Psoas muscle (tissue), 8 donors: ENCODE data around the gene DCLK3. TPM values are rescaled to one million over a fixed set of nuclear protein-coding genes. Genes with fewer than 3 reads are reported as not detected.

Source experiments
- ATAC-seq, 4 donors: fragments of 200-7000 bp; cut with Tn5 transposase; one replicate each; pipeline ENCODE4 v1.9.1; 2020; ENCODE audit warnings: moderate library complexity in 3 of 4, mild to moderate bottlenecking in 2 of 4
- DNase-seq, 2 donors: peaks; one replicate each; pipeline ENCODE4 v3.0.0-alpha.2; 2020
- H3K27ac ChIP-seq: fragments of 200-600 bp; one replicate; pipeline ENCODE4 v1.8.0; 2022
- H3K27me3 ChIP-seq, 3 donors: fragments of 200-600 bp in 1 of 3; one replicate each; pipeline versions ENCODE4 v1.6.1 to v1.8.0; 2013 to 2022; ENCODE audit warnings: low read length in 2 of 3, mild to moderate bottlenecking in 2 of 3, moderate library complexity in 1 of 3; ENCODE audit not compliant: insufficient read depth in 3 of 3
- H3K36me3 ChIP-seq, 2 donors: fragments of 200-600 bp in 1 of 2; one replicate each; pipeline versions ENCODE4 v1.6.1 to v1.8.0; 2013 to 2022; ENCODE audit warnings: low read depth in 1 of 2, mild to moderate bottlenecking in 1 of 2, moderate library complexity in 1 of 2; ENCODE audit not compliant: insufficient read depth in 1 of 2
- H3K4me1 ChIP-seq: fragments of 200-600 bp; one replicate; pipeline ENCODE4 v1.8.0; 2022
- H3K4me3 ChIP-seq: fragments of 200-600 bp; one replicate; pipeline ENCODE4 v1.8.0; 2022; ENCODE audit warnings: mild to moderate bottlenecking
- H3K9me3 ChIP-seq: fragments of 200-600 bp; one replicate; pipeline ENCODE4 v1.8.0; 2022
- CTCF ChIP-seq: fragments of 200-600 bp; IDR thresholded peaks from one replicate; pipeline ENCODE4 v1.8.0; 2022; ENCODE audit warnings: antibody characterized with exemption
- WGBS, 3 donors: extraction: QIAGEN DNeasy Blood & Tissue Kit; methylation state at CpG; one replicate each; pipeline versions ENCODE4 v1.1.6 to v1.1.7; 2013; 5-methylcytosine and 5-hydroxymethylcytosine counted together
- intact Hi-C, 2 donors: fragments of 100-400 bp; cut with DNase I; formaldehyde crosslinking; loops; one replicate each; pipeline versions ENCODE4 v1.11.0 to v1.14.2; 2022
- polyA plus RNA-seq, 3 donors: library from polyadenylated mRNA; stranded (reverse); fragments of 200-250 nt; gene quantifications; one replicate each; pipeline ENCODE4 v1.2.3, GENCODE V29; 2013
- total RNA-seq, 4 donors: library from RNA; stranded (reverse); fragmentation: NEBNext Ultra II Directional in 2 of 4; extraction: Animal tissue kit (Norgen Biotek cat#: 25700) in 2 of 4; gene quantifications; one replicate each; pipeline versions ENCODE4 v1.2.1 to v1.2.4, GENCODE V29; 2021 to 2023
- donor health status: healthy with polysubstance abuse.
- donor health status: DM: no; HTN: no; CAD: no; lungs with moderate emphysema.
- donor health status: Bipolar disorder and iron deficiency.
- donor health status: healthy.
- donor health status: DM: yes; HTN: yes; CAD: no.
- donor health status: DM: no; HTN: no; CAD: no.
- donor health status: DM: no; HTN: no; CAD: no.
- donor health status: DM: yes; HTN: yes; CAD: no.

DCLK3 gene
- total and polyA plus RNA-seq, 7 donors, result 0.34 to 1.7 (median 0.54) TPM

- DNase-seq, result no peak
- H3K27me3 ChIP-seq, result no peaks in the 10 kb centered on the region
- H3K4me3 ChIP-seq, result no peak overlapping the region
- no peak for TF ChIP-seq CTCF
- no peak overlapping the region for H3K27ac ChIP-seq
- 61 to 70% (median 66%) methylated on average over 2 of the region's 2 CpGs for WGBS, 3 donors
- intact Hi-C loops, result no loop called here
- H3K4me1 ChIP-seq, result no peaks in the 10 kb centered on the region
- no peaks in the 10 kb centered on the region for H3K36me3 ChIP-seq
- ATAC-seq, result no peak
- no peaks in the 10 kb centered on the region for H3K9me3 ChIP-seq
Observed at GRCh38 chr3:36796161-36796560, 31.8 kb upstream of the DCLK3 start.

- H3K27me3 ChIP-seq, result no peaks in the 10 kb centered on the region
- H3K9me3 ChIP-seq, result no peaks in the 10 kb centered on the region
- no peak for ATAC-seq
- H3K4me3 ChIP-seq, result no peak overlapping the region
- no peaks in the 10 kb centered on the region for H3K36me3 ChIP-seq
- intact Hi-C loops, result no loop called here
- H3K4me1 ChIP-seq, result no peaks in the 10 kb centered on the region
- 69 to 80% (median 75%) methylated on average over 1 of the region's 1 CpG for WGBS, 3 donors
- DNase-seq, result no peak
- H3K27ac ChIP-seq, result no peak overlapping the region
- no peak for TF ChIP-seq CTCF
Observed at GRCh38 chr3:36795622-36796021, 31.3 kb upstream of the DCLK3 start.

GRCh38 chr3:36792342-36792741 is 28.0 kb upstream of the DCLK3 start:
- Histone ChIP-seq H3K4me3 (no peak overlapping the region), H3K27me3 (no peaks in the 10 kb centered on the region), H3K4me1 (no peaks in the 10 kb centered on the region), H3K27ac (no peak overlapping the region), H3K9me3 (no peaks in the 10 kb centered on the region), H3K36me3 (no peaks in the 10 kb centered on the region)
- intact Hi-C loops, result no loop called here
- no peak for ATAC-seq
- no peak for TF ChIP-seq CTCF
- 44 to 52% (median 48%) methylated on average over 4 of the region's 4 CpGs for WGBS, 3 donors
- DNase-seq, result no peak

- no peaks in the 10 kb centered on the region for H3K36me3 ChIP-seq
- H3K4me1 ChIP-seq, result no peaks in the 10 kb centered on the region
- DNase-seq (no peak), ATAC-seq (no peak)
- no peak for TF ChIP-seq CTCF
- H3K27ac ChIP-seq, result no peak overlapping the region
- no peaks in the 10 kb centered on the region for H3K9me3 ChIP-seq
- WGBS, 3 donors, result 50 to 53% (median 51%) methylated on average over 6 of the region's 6 CpGs
- intact Hi-C loops, result no loop called here
- no peak overlapping the region for H3K4me3 ChIP-seq
- no peaks in the 10 kb centered on the region for H3K27me3 ChIP-seq
Observed at GRCh38 chr3:36790765-36791164, 26.4 kb upstream of the DCLK3 start.
